GM12864 (cell line): ENCODE measurements around the gene CCDC40.
"Not testable (repeated sequence)": the region's sequence is repeated elsewhere in the genome, so short reads cannot be mapped to it uniquely, and the experiment has no call there.

Source experiments
- DNase-seq: peaks from one replicate; pipeline ENCODE4 v3.0.0-alpha.2; 2011; ENCODE audit warnings: low read depth
- H3K4me3 ChIP-seq: 2 replicates; pipeline ENCODE4 v1.5.1; 2011; ENCODE audit warnings: mild to moderate bottlenecking, low read depth, low read length, control low read depth
- TF ChIP-seq, protein P1 (sequence below): IDR thresholded peaks from 2 replicates; pipeline ENCODE4 v1.5.1; 2011; ENCODE audit warnings: low read depth, mild to moderate bottlenecking, moderate library complexity, low read length, control low read depth, inconsistent platforms; ENCODE audit errors: missing control alignments

Gene CCDC40

DNA sequence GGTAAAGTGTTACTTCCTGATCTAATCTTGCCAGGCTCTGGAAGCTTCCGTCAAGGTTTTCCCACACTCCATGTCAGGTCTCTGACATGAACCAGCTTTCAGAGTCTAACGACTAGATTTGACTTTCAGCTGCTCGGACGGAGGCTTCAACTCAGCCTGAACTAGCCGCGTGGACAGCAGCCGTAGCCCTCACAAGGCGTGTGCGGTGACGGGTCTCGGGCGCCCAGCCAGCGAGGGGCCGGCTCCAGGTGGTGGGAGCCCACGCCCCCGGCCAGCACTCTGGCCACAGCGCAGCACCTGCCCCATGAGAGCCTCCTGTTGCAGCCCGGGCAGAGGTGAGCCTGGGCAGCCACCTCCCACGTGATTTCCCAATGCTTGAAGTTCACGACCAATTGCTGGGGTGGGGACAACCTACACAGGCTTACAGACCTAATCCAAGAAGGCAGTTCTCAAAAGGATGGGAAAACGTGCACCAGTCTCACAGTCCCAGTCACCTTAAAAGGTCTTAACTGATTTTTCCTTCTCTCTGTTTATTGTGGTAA is 46.3 kb upstream of the CCDC40 start:
- H3K4me3 ChIP-seq, result no peak overlapping the region
- no peak for DNase-seq
- TF ChIP-seq, protein P1, sequence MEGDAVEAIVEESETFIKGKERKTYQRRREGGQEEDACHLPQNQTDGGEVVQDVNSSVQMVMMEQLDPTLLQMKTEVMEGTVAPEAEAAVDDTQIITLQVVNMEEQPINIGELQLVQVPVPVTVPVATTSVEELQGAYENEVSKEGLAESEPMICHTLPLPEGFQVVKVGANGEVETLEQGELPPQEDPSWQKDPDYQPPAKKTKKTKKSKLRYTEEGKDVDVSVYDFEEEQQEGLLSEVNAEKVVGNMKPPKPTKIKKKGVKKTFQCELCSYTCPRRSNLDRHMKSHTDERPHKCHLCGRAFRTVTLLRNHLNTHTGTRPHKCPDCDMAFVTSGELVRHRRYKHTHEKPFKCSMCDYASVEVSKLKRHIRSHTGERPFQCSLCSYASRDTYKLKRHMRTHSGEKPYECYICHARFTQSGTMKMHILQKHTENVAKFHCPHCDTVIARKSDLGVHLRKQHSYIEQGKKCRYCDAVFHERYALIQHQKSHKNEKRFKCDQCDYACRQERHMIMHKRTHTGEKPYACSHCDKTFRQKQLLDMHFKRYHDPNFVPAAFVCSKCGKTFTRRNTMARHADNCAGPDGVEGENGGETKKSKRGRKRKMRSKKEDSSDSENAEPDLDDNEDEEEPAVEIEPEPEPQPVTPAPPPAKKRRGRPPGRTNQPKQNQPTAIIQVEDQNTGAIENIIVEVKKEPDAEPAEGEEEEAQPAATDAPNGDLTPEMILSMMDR, result no peak

DNA sequence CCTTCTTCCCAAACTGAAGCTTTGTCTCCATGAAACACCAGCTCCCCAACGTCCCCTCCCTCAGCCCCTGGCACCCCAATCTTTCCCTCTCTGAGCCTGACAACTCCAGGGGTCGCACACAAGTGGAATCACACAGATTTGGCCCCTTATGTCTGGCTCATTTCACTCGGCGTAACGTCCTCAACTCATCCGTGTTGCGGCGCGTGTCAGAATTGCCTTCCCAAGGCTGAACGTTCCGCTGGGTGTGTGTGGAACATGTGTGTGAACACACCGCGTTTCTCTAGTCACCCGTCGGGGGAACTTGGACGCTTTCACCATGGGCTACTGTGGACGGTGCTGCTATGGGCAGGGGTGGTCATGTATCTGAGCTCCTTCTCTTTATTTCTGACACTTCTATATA is 45.7 kb upstream of the CCDC40 start:
- H3K4me3 ChIP-seq, result no peak overlapping the region
- TF ChIP-seq, protein P1, result no peak
- no peak for DNase-seq

DNA sequence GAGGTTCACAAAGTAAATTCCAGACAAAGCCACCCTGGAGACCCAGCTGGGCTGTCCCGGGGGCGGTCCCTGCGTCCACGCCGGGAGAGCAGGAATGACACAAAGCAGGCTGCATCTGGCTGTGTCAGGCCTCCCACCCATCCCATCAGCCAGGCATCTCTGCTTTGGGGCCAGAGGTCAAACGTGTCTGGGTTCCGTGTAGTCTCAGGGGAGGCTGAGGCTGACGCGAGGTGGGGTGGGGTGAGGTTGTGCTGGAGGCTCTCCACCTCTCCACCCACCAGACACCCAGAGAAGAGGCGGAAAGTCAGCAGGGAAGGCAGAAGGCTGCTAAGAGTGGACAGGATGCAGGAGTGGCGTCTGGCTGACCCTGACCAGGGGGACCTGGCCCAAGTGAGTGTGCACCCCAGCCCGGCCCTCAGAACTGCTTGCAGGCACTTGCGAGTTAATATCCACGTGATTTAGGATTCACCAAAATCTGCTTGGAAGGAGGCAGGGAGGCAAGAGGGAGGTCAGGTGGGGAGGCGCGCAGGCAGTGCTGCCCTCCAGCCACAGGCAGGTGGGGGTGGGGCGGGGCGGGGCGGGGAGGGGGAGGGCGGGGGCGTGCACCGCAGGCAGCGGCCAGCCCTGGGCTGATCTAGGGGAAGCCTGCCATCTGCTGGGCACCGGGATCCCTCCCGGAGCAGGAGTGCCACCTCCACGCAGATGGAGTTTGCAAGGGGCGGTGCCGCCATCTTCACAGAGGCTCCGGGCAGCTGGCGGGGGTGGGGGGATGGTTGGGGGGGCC is 45.1 kb upstream of the CCDC40 start:
- DNase-seq, result no peak
- H3K4me3 ChIP-seq, result no peak overlapping the region
- TF ChIP-seq, protein P1, result peak; percentile 32

DNA sequence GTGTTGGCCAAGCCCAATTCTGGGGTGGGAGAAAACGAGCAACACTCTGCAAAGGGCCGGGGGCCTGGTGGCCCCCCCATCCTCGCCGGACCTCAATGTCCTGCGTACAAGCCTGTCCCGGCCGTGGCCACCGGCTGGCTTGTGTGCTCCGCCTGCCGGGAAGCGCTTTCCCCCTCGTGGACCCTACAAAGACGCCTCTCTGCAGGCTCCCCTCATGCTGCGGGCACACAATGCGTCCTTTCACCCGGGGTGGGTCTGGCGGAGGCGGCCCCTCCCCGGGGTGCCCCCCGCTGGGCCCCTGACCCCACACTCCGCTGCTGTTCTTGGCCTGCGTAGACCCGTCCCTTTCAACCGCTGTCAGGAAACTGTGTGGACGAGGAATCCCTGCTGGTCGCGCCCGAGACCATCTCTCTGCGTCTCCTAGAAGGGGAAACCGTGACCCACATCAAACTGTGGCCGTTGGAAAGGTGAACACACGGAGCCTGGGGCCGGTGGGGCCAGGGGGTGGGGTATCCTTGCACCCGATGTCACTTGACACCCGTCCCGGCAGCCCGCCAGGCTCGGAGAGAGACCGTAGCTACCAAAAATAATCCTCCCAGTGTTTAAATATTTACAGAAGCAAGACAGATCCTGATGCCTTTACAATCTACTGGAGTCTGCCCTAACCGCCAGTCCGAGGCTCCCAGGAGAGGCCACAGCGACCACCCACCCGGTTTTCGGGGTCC is 44.4 kb upstream of the CCDC40 start:
- DNase-seq, result no peak
- no peak overlapping the region for H3K4me3 ChIP-seq
- TF ChIP-seq, protein P1, result no peak

DNA sequence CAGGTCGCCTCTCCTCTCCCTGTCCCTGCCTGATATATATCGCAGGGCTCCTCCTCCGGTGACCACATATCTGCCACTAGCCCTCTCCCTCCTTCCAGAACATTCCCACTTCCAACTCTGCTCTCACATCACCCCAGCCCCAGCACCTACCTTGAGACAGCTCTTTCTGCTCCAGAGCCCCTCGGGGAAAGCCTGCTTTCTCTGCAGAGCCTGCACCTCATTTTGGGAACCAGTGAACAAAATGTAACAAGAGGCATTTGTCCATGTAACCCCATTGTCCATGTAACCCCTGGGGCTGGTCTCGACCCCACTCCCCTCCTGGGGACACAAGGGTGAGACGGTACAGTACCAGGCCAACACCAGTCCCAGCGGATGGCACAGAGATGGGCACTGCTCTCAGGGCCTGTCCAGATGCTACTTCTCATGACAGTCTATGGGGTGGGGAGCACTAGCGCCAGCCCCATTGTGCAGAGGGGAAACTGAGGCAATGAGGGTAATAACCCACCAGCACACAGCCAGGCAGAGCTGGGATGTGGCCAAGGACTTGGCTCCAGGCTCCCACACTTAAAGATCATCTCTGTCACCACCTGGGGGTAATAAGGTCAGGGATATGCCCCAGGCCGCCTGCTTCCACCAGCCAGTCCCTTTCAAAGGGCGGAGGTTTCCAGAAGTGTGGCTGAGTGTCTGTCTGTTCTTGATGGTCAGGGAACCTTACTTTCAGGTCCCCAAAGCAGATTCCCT is 43.6 kb upstream of the CCDC40 start:
- TF ChIP-seq, protein P1, result no peak
- DNase-seq, result no peak
- no peak overlapping the region for H3K4me3 ChIP-seq

DNA sequence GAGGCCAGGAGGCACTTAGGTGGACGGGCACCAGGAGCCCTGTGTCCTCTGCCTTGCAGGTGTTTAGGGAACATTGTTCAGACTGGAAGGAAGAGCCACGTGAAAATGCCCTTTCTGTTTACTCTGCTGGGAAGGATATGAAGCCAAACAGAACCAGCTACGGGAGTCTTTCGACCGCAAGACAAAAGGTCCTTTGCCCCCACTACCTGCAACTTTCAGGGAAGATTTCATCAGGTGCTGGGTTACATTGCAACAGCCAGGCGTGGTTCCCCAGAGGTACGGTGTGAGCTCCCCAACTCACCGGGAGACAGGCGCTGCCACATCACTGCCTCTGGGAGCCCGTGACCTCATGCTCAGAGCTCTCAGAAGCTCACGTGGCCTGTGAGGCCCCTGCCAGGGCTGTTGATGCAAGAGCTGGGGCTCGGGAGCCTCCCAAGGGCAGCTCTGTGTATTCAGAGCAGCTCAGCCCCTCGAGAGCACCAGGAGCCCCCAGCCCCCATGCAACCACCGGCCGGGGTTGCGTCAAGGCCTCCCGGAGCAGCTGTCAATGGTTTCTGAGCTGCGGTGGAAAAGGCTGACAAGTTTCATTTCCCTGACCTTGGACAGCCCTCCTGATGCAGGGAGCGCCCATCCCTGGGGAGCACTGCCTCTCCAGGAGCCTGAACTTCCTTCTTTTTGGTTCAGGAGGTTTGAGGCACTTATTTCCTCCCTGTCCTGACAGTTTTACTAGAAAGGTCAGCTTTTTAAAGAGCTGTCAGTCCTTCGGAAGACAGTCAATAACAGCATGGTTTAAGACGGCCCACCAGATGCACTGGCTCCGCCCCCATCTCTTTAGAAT is 42.8 kb upstream of the CCDC40 start:
- TF ChIP-seq, protein P1, result no peak
- no peak for DNase-seq
- H3K4me3 ChIP-seq, result no peak overlapping the region

DNA sequence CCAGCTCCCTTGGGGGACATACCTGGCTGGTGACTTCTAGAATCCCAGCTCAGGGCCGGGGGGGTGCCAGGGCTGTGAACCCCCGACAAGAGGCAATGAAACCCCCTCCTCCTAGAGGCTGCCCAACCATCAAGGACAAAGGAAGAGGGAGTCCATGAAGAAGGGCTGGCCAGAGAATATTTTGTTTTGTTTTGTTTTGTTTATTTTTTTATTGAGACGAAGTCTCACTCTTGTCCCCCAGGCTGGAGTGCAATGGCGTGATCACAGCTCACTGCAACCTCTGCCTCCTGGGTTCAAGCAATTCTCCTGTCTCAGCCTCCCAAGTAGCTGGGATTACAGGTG is 42.2 kb upstream of the CCDC40 start:
- not testable (repeated sequence) for H3K4me3 ChIP-seq

More for the DNA sequence above, 42.2 kb upstream of the CCDC40 start:
- not testable (repeated sequence) for DNase-seq
